ENCODE results near the gene DBI. TPM values are rescaled to one million over a fixed set of nuclear protein-coding genes. Genes with fewer than 3 reads are reported as not detected.

DBI gene
- total RNA-seq, 4 donors from 2014 or later = 41.8 to 72.3 (median 59.3) TPM

GRCh38 chr2:119377993-119378345, 11.2 kb downstream of the DBI start:
- no peak for TF ChIP-seq EP300 (IDR thresholded peaks at IDR 0.05)
- Histone ChIP-seq H3K36me3 (peaks cover 10 to 19% (median 14%) of the 10 kb centered on the region in 4 donors), H3K27ac (replicated peaks in 1 of 4) (no peak overlapping the region), H3K9me3 (peaks cover 0 to 7% (median 0%) of the 10 kb centered on the region in 4 donors), H3K4me3 (no peak overlapping the region), H3K27me3 (no peaks in the 10 kb centered on the region), H3K4me1 (peaks cover 0 to under 1% (median 0%) of the 10 kb centered on the region in 4 donors)
- peak; percentile 55 for DNase-seq (ENCODE audit: extremely low spot score)
- intact Hi-C loops (cut with DNase I) = no loop called here
- 61% methylated on average over 5 of the region's 5 CpGs for WGBS

GRCh38 chr2:119378566-119378965, 11.8 kb downstream of the DBI start:
- Histone ChIP-seq H3K27me3 (no peaks in the 10 kb centered on the region), H3K4me3 (no peak overlapping the region), H3K27ac (replicated peaks in 1 of 4) (no peak overlapping the region), H3K4me1 (peaks cover 0 to 6% (median 2%) of the 10 kb centered on the region in 4 donors), H3K36me3 (peaks cover 4 to 13% (median 8%) of the 10 kb centered on the region in 4 donors), H3K9me3 (peaks cover 0 to 1% (median 0%) of the 10 kb centered on the region in 4 donors)
- 92% methylated on average over 6 of the region's 6 CpGs for WGBS
- peak; percentile 57 for DNase-seq (ENCODE audit: extremely low spot score)
- TF ChIP-seq EP300 (IDR thresholded peaks at IDR 0.05) = no peak
- intact Hi-C loops (cut with DNase I) = no loop called here

GRCh38 chr2:119383410-119384140, 16.8 kb downstream of the DBI start:
- TF ChIP-seq POLR2A (IDR thresholded peaks at IDR 0.05; ENCODE audit: low read depth) = no peak
- TF ChIP-seq POLR2AphosphoS5 (IDR thresholded peaks at IDR 0.05) = no peak
- no peak for TF ChIP-seq CTCF (IDR thresholded peaks at IDR 0.05)
- no peak for TF ChIP-seq EP300 (IDR thresholded peaks at IDR 0.05)
- H3K36me3 ChIP-seq = no peaks in the 10 kb centered on the region
- H3K4me3 ChIP-seq = no peak overlapping the region
- no peak for DNase-seq (ENCODE audit: extremely low spot score)
- no peak overlapping the region for H3K27ac ChIP-seq (replicated peaks in 1 of 4)
- 85% methylated on average over 6 of the region's 6 CpGs for WGBS
- intact Hi-C loops (cut with DNase I) = no loop called here
- no peaks in the 10 kb centered on the region for H3K9me3 ChIP-seq
- H3K4me1 ChIP-seq = peaks cover 9 to 17% (median 11%) of the 10 kb centered on the region in 4 donors
- H3K27me3 ChIP-seq = no peaks in the 10 kb centered on the region

- intact Hi-C loops (cut with DNase I) = no loop called here
- Histone ChIP-seq H3K36me3 (no peaks in the 10 kb centered on the region), H3K27me3 (no peaks in the 10 kb centered on the region), H3K4me3 (no peak overlapping the region), H3K4me1 (peaks cover 15 to 26% (median 20%) of the 10 kb centered on the region in 4 donors), H3K27ac (replicated peaks in 1 of 4) (no peak overlapping the region), H3K9me3 (no peaks in the 10 kb centered on the region)
- WGBS = 91% methylated on average over 4 of the region's 4 CpGs
- DNase-seq (ENCODE audit: extremely low spot score) = no peak
- no peak for TF ChIP-seq EP300 (IDR thresholded peaks at IDR 0.05)
- TF ChIP-seq POLR2A (IDR thresholded peaks at IDR 0.05; ENCODE audit: low read depth) = no peak
- TF ChIP-seq CTCF (IDR thresholded peaks at IDR 0.05) = no peak
- TF ChIP-seq POLR2AphosphoS5 (IDR thresholded peaks at IDR 0.05) = no peak
Observed at GRCh38 chr2:119384971-119385370, 18.2 kb downstream of the DBI start.

GRCh38 chr2:119385466-119385865, 18.7 kb downstream of the DBI start:
- intact Hi-C loops (cut with DNase I) = no loop called here
- H3K36me3 ChIP-seq = no peaks in the 10 kb centered on the region
- no peak overlapping the region for H3K27ac ChIP-seq (replicated peaks in 1 of 4)
- 87% methylated on average over 3 of the region's 3 CpGs for WGBS
- no peak overlapping the region for H3K4me3 ChIP-seq
- no peak for DNase-seq (ENCODE audit: extremely low spot score)
- H3K27me3 ChIP-seq = no peaks in the 10 kb centered on the region
- H3K4me1 ChIP-seq = peaks cover 16 to 30% (median 24%) of the 10 kb centered on the region in 4 donors
- TF ChIP-seq CTCF (IDR thresholded peaks at IDR 0.05) = no peak
- TF ChIP-seq POLR2A (IDR thresholded peaks at IDR 0.05; ENCODE audit: low read depth) = no peak
- no peak for TF ChIP-seq POLR2AphosphoS5 (IDR thresholded peaks at IDR 0.05)
- no peak for TF ChIP-seq EP300 (IDR thresholded peaks at IDR 0.05)
- H3K9me3 ChIP-seq = no peaks in the 10 kb centered on the region

Data from esophagus muscularis mucosa (tissue), 4 donors.